ENCODE measurements around the gene MED14.

Gene MED14

DNA sequence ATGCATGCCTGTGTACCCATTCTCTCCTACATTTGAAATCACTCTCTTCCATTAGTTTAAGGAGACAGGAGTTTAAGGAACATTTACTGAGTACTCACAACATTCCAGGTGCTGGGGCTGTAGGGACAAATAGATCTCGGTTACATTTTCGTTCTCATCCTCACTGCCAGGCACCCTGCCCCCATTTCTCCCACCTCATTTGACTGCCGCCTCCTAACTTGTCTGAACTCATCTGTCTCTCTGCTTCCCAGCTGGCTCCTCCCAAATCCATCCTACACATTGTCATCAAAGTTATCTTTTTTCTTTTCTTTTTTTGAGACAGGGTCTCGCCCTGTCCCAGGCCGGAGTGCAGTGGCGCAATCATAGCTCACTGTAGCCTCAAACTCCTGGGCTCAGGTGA is 131.9 kb downstream of the MED14 start:
- no peak for DNase-seq (ENCODE audit: low read depth)

Data from stimulated activated CD4-positive, alpha-beta T cell treated with anti-CD3 and anti-CD28 coated beads, Interleukin-2, amount 100 ng/mL, for 4 hours (primary cell).